GM18508 (cell line): ENCODE measurements around the gene ANKRD34A.
A peak's percentile ranks its signal among the peaks of the same experiment; 100 is the strongest.

Source experiments
- ATAC-seq: cut with Tn5 transposase; IDR thresholded peaks from one replicate; pipeline ENCODE4 v1.9.1; 2021; ENCODE audit warnings: moderate number of reproducible peaks; ENCODE audit not compliant: insufficient read depth, unreplicated experiment

Gene ANKRD34A

GRCh38 chr1:145991735-145992412 lies 27.5 kb upstream of the ANKRD34A start:
- ATAC-seq, result no peak

DNA sequence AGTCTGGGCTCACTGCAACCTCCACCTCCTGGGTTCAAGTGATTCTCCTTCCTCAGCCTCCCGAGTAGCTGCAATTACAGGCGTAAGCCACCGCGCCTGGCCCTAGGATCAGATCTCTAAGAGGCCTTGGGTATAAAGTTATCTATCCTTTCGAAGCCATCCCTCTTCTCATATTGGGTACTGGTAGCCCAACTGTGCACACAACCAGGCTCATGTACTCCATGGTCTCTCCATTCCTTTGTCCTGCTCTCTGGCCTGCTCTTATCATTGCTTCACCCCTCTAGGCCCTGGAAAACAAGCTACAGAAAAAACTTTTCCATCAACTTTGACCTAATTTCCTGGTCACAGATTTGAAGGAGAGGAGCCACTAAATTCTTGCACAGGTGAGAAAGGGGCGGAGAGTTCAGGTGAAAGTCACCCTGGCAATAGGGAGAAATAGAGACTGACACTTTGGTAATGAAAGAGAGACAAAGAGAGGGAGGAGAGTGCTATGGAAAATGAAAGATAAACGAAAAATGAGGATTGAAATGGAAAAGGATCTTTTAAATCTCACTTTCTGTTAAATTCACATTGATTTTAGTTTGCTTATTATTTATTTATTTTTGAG lies 26.0 kb upstream of the ANKRD34A start:
- ATAC-seq, result no peak

DNA sequence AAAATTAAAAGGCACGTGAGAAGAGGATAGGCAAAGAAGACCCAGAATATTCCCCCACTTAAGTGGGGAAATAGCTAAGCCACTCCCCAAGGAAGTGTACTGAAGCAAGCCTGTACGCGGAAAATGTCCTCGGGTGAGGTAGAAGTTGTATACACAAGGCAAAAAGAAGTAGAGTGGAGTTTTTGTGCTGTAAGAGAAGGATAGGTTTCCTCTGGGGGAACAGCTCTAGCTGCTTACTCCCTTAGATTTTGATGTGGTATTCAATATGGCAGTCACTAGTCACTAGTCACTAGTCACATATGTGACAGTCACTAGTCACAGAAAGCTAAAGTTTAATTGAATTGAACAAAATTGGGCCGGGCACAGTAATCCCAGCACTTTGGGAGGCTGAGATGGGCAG lies 24.4 kb upstream of the ANKRD34A start:
- ATAC-seq, result no peak

GRCh38 chr1:145987926-145988325 lies 23.6 kb upstream of the ANKRD34A start:
- no peak for ATAC-seq

GRCh38 chr1:145986551-145986950 lies 22.2 kb upstream of the ANKRD34A start:
- no peak for ATAC-seq

DNA sequence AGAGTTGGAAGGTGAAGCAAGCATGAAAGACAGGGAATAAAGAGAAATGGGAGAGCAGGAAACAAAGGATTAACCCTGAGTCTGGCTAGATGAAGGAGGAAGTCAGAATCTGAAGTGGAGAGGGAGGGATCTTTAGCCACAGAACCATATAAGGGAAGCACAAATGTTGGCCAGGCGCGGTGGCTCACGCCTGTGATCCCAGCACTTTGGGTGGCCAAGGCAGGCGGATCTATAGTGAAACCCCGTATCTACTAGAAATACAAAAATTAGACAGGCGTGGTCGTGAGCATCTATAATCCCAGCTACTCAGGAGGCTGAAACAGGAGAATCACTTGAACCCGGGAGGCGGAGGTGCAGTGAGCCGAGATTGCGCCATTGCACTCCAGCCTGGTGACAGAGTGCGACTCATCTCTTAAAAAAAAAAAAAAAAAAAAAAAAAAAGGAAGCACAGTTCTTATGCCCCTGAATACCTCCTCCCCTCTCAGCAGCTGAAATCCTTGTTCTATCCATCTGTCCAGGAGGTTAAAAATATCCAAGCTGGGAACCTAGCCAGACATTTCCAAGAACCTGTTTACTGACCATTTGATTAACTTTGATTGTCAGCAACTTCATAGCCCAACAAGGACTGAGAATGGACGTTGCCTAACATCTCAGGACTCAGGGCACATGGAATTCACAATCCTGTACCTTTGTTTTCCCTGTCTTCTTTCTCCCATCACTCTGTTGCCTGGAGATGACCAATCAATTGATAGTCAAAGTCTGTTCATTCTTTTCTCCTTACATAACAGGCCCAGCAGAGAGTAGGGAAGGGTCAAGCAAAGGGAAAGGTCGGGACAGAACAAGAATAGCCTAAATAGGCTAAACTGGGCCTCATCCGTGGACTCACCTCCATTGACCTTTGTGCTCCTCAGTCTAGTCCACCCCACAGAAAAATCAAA lies 21.4 kb upstream of the ANKRD34A start:
- ATAC-seq, result no peak

- ATAC-seq, result no peak
Measured at GRCh38 chr1:145985129-145985501, 20.7 kb upstream of the ANKRD34A start.

GRCh38 chr1:145983960-145984830 lies 19.8 kb upstream of the ANKRD34A start:
- ATAC-seq, result no peak

DNA sequence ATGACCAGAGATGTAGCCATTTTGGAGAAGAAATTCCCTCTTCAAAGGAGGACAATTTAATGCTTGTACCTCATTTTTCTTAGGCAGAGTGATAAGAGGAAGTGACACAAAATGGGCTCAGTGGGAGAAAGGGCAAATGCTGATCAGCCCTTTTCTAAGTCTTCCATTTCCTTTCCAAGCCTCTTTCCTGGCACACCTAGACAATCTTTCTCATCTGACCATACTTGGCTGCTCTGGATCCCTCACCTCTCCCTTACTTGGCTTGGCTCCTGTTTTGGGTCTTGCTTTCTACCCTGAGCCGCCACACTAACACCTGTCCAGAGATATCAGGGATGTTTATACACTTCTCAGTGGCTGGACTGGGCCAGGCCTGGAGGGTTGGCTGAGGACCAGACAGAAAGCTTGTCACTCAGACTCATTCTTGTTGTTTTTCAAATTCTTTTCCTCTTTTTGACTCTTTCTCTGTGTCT lies 18.9 kb upstream of the ANKRD34A start:
- ATAC-seq, result no peak

DNA sequence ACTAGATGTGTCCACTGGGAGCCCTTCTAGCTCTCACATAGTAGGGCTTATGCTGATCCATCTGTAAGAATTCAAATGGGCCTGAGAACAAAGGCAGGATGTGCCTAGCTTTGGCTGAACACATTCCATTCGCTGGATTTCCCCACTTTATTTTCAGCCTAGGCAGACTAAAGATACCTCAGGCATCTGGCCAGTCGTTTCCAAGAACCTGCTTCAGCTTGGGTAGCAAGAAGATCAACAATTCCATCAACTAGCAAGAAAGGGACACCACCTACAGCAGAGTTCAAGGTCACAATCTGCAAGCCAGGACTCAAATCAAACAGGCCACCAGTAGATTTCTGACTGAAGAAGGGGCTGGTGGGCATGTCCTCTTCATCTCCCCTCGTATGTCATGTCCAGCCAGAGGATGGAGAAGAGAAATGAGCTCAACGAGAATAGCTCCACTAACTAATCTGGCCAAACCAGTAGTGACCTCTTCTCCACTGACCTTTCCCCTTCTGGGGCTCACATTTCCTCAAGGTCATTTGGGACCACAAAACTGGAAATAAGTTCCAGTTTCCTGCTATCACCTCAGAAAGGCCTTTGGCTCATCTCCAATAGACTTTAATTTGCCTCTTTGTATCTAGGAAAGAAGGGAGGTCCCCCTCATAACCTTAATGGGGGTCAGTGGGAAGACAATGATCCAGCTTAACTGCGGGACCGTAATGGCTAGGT lies 17.8 kb upstream of the ANKRD34A start:
- ATAC-seq, result no peak

DNA sequence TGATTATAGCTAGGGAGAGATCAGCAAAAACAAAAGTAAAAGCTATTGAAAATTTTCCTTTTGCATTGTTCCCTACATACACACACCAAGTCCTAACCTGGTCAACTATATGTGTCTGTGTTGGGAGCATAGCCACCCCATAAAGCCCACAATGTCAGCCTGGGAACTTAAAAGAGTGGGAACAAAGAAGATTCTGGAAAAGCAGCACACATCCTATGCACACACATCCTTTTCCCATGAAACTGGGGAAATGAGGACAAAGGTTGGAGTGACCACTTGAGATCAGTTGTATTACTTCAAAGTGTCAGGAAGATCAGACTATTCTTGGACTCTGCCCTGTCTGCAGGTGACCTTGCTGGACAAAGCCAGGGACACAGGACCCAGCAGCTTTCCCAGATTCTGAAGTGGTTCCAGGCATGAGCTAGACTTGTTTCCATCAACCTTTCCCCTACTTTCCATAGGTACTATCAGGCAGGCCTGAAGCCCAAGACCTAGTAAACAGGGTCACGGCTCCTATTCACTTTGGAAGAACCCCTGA lies 16.2 kb upstream of the ANKRD34A start:
- no peak for ATAC-seq

- no peak for ATAC-seq
Measured at GRCh38 chr1:145979746-145980456, 15.5 kb upstream of the ANKRD34A start.

DNA sequence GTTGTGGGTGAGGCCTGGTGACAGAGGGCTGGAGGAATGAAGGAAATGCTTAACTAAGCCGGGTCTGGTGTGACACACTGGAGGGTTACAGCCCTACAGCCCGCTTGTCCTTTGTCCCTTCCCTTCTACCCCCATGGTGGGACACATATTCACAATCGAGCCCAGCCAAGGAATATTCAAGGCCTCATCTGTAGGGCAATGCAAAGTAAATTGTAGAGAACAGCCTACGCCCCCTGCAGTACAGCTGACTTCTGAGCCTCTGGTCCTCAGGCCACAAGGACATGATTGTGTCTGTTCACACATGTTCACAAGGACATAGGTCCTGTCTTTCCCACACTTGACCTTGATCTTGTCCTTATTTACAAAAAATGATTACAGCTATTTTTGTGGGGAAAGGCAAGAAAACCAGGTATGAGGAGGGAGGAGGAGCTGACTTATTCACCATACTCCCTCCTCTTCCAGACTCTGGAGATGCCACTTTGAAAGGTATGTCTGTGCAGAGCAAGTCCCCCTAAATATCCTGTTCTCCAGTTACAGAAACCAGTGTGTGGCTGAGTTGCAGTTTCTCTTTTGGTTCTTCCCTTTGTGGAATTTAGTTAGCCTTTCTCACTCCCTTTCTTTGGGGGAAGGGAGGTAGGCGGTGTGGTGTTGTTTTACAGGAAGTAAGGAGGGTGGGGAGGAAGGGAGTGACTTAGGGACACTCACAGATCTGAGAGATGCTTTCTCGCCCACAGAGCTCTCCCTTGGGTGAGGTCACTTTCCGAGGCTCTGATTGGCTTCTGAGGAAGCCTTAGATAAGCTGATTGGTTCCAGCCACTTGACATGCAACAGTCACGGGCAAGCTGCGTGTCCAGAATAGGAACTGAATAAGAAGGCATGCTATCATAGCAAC lies 14.7 kb upstream of the ANKRD34A start:
- peak; percentile 73 for ATAC-seq

DNA sequence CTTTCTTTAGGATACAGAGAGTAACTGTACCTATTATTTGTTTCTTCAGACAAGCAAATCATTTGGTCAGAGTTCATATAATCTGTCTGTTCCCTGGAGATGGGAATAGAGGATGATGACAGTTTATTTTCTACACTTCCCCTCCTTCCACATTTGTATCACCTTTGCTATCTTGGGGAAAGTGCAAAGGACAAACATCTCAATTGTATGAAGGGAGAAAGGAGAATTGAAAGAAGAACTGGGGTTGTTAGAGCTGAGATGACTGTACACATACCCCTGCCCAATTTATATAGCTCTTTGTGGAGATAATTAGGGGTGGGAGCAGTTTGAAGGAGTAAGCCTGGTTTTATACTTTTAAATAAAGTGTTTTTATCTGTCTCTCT lies 14.1 kb upstream of the ANKRD34A start:
- no peak for ATAC-seq

DNA sequence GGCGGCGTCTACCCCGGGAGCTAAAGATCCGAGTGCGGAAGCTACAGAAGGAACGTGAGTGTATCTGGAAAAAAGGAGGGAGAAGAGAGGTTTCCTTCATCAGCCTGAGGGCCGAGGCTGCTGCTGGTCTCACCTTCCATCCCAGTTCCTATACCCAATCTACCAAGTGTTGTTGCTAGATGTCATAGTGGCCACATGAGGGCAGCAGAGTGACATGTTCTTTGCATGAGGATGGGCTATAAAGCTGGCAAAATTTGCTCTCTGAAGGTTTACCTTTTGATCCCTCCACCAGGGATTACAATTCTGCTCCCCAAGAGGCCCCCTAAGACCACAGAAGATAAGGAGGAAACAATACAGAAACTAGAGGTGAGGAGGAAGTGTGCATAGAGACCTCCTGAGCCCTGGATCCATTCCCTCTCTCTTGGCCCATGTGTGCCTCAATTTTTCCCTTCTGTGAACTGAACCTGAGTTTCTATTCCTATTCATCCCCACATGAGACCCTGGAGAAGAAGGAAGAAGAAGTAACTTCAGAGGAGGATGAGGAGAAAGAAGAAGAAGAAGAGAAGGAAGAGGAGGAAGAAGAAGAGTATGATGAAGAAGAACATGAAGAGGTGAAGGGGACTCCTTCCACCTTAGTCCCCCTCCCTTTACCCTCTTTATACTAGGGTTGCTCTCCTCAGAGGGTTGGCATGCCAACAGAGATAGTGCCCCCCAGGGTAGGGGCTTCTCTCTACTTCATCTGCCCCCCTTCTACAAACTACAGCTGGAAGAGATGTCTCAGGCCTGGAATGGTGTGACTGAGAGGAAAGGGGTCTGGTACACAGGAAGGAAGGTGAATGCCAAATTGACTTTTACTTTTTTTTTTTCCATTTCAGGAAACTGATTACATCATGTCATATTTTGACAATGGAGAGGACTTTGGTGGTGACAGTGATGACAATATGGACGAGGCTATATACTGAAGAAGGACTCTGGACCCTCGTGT lies 13.4 kb upstream of the ANKRD34A start:
- ATAC-seq, result no peak

DNA sequence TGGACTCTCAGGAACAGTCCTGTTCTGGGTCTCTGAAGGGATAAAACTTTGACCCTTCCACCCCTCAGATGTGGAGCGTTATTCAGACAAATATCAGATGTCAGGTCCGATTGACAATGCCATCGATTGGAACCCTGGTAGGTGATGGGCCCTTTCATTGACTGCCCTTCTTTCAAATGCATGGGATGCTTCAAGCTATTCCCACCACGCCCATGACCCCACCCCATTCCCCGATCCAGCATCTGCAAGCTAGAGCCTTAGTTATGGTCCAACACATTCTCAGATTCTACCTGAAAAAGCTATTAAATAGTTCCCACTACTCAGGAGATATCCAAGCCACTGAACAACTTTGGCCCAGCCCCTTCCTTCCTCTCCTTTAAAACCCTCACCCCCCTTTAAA lies 12.6 kb upstream of the ANKRD34A start:
- ATAC-seq, result no peak

- ATAC-seq, result no peak
Measured at GRCh38 chr1:145975216-145975615, 10.8 kb upstream of the ANKRD34A start.
